NCI-H1105 treated with DMSO at 0.1 percent for 48 hours (cell line): ENCODE measurements around the gene U2AF1L4.

Source experiments
- DNase-seq: peaks from one replicate; lab custom pipeline; 2025; lab: John Stamatoyannopoulos, UW

The U2AF1L4 gene

DNA sequence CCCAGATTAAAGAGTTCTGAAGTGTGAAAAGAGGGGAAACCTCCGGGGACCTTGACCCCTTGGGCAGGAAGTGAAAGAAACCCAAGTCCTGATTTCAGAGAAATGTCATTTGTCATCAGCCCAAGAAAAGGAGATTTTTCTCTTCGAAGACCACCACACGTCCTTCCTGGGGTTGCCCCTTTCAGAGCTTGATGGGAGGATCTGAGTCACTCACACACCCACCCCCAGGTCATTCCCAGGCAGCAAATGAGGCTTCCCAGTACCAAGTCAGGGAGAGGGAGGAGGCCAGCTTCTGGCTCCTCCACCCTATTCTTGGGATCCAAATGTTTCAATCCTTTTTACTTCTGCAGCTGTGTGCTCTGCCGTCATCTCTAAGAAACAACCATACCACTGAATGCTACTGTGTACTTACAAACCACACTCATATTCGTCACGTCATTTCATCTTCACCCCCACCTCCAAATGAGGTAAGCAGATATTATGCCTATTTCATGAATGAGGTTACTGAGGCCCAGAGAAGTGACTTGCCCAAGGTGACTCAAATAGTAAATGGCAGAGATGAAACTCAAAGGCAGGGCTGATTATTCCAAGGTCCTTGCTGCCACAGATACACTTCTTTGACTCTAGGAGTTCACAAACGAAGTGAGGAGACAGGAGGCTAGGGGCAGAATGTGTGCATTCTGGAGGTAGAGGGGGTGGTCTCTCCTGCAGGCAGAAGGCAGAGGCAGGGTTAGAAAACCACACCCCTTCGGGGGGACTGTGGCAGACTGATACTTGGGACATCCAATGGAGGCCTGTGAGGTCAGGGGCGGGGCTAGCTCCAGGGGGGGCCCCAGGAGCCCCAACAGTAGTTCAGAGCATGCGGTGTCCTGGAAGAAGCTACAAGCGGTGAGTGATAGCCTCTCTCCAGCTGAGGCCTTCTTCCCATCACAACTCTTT lies 32.4 kb downstream of the U2AF1L4 start:
- no peak for DNase-seq

DNA sequence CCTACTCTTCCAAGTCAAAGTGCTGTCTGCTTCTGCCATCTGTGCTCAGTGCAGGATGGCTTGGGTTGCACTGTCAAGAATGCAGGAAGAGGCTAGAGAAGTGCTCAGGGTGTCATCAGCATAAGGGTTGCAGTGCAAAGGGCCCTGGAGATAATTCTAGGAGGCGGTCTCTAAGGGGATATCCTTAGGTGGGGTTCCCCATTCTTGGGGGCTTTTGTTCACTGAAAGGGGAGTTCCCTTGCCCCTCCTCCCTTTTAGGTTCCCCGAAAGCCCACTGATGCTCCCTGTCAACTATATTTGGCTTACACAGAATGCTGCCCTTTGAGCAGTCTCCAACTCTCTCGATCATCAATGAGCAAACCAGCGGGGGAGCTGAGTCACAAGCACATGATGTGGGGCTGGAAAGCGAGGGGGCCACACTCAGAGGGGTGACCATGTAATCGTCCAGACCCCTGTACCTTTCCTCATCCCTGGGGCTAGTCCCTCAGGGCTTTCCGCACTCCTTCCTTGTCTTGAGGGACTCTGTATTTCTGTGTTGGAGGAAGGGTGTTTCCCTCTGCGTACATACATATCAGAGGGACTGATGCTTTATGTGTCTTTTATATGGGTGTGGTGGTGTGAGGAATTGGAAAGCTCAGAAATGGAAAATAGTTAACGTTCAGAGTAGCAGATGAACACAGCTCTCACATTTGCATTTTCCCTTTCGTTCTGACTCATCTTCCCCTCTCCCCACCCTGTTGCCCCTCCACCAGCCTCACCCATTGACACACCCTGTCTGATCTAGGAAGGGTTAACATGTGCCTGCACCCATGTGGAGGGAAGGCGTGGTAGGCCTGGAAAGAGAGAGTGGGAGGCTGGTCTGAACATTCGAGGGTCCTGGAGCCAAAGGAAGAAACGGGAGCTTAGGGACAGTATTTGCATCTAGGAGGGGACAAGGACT lies 34.2 kb downstream of the U2AF1L4 start:
- no peak for DNase-seq

DNA sequence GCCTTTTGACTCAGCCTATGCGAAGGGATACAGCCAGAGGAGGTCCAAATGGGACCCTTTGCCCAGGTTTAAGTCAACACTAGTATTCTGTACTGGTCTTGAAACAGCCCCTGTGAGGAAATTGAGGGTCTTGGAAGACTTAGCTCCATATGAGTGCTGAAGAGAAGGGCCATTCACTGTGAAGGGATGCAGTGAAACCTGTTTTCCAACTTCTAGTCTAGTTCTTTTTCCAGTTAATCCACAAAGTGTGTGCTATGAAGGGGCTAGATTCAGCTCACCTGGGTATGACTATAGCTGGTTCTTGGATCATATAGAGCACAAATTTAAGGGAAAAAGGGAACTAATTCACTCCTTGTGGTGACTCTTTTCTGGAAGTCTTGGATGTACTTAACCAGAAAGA lies 36.8 kb downstream of the U2AF1L4 start:
- no peak for DNase-seq

DNA sequence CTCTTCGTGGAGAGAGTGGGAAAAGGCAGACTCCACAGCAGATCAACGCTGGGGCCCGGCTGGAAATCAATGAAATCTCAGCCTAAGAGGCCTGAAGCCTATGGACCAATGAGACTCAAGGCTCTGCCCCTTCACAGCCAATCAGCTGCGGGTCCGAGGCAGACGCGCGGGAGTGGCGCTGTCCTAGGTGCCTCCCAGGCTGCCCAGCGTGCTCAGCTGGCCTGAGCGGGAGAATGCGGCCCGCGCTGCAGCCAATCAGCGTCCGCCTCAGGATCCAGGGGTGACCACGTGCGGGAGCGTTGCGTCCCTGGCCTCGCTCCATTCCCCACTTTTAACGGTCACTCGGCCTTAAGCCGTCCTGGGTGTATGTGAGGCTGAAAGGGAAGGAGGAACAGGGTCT lies 41.0 kb downstream of the U2AF1L4 start, which contains the start of gene ZBTB32:
Gene ZBTB32 (plus strand): TSS at position 341 of the 400 bp plus-strand sequence. CDS start 10,069 bp downstream, outside the sequence.
- no peak for DNase-seq

DNA sequence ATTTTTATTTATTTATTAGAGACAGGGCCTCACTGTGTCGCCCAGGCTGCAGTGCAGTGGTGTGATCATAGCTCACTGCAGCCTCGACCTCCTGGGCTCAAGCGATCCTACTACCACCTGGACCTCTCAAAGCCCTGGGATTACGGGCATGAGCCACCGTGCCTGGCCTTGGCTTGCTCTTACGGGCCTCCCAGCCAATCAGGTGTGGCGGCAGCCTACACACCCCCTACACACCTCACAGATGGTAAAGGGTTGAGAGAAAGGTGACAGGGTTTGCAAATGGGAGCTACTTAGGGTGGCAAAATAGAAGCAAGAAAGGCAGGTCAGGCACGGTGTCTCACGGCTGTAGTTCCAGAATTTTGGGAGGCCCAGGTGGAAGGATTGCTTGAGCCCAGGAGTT lies 41.9 kb downstream of the U2AF1L4 start:
- no peak for DNase-seq

DNA sequence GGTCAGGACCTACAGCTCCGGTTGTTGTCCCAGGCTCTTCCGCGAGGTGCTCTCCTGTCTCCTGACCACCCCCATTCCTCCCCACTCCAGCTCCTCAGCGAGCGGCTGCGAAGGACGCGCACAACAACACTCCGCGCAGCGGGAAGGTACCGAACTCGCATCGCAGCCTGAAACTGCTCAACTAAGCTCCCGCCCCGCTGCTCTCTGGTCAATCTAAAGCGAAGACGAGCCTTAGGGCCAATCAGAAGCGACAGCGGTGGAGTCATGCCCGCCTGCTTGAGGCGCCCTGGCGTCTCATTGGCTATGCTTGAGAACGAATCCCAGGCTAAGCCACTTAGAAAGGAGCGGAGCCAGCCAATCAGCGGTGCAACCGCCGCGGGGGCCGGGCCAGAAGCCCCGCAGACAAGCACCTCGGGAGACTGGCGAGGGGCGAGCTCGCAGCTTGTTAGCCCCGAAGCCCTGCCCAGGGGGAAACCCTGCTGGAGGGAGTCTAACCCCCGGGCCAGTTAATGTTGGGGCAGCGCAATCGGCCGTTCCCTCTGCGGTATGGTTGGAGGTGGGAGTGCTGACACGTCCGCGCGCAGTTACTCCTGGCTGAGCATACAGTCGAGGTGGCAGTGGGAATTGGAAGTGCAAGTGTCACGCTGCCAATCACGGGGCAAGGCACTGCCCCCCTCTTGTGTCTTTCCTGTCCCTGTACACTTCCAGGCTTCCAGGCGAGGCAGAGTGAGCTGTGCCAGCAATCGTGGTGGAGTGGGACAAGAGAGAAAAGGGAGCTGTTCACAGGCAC lies 42.8 kb downstream of the U2AF1L4 start:
- DNase-seq, result peak; percentile 99

DNA sequence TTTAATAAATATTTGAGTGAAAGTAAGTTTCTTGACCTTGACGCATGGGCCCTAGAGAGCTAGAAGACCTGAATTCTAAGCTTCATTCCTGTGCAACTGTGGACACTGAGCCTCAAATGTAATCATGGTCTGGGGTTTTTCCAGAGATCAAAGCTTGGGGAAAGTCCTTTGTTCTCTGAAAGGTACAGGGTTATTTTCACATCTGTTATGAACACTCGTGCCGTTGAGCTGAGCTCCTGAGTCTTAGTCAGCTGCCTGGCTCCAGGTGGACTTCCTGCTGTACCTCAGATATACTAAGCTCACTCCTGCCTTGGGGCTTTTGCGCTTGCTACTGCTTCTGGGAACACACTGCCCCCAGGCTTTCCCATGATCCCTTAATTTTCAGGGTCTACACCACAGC lies 48.4 kb downstream of the U2AF1L4 start:
- DNase-seq, result no peak

DNA sequence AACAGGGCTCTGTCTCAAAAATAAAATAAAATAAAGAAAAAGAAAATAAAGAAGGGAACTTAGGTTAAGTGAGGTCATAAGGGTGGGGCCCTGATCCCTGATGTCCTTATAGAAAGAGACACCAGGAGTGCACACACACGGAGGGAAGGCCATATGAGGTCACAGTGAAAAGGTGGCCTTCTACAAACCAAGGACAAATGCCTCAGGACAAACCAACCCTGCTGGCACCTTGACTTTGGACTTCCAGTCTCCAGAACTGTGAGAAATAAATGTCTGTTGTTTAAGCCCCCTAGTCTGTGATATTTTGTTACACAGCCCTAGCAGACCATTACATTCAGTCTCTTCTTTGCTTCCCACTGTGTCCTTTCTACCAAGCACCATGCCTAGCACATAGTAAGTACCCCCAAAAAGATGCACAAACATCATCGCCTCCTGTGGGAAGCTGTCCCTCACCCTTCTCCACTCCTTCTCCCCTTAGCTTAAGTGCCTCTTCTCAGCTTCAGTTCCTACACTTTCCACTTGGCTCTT lies 49.3 kb downstream of the U2AF1L4 start:
- DNase-seq, result no peak

DNA sequence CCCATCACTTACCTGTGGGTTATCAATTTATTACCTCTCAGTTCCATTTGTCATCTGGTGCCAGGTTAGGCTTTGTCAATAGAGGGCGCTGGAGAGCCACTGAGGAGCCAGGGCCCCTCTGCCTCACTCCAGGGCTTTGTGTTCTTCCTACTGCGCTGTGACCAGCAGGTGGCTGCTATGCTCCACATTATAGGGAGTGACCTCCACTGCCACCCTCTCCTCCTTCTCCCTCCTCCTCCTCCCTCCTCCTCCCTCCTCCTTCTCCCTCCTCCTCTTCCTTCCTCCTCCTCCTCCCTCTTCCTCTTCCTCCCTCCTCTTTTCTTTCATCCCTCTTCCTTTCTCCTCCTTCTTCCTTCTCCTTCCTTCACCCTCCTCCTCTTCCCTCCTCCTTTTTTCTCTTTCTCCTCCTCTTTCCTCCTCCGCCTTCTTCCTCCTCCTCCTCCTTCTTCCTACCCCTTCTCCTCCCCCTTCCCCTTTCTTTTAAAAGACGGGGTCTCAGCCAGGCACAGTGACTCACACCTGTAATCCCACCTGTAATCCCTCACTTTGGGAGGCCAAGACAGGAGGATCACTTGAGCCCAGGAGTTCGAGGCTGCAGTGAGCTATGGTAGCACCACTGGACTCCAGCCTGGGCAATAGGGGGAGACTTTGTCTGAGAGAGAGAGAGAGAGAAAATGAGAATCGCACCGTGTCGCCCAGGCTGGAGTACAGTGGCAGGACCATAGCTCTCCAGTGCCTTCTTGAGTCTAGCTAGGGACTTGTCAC lies 51.2 kb downstream of the U2AF1L4 start:
- peak; percentile 86 for DNase-seq

DNA sequence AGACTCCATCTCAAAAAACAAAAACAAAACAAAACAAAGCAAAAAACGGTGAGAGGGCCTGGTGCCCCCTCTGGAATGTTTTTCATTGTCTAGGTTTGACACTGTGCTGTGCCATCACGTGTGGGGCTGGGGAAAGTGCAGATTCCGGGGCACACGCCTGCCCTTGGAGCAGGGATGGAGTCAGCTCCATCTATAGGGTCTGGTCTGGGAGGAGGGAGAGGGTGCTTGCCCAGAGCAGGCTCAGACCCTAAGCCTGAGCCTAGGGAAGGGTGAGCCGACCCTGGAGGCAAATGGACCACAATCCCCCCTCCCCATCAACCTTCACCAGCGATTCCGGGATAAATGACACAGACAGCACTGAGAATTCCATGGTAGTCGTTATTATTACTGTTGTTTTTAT lies 51.8 kb downstream of the U2AF1L4 start:
- DNase-seq, result no peak
